Naive thymus-derived CD8-positive, alpha-beta T cell (primary cell): ENCODE data around the gene JARID2. TPM values are rescaled to one million over a fixed set of nuclear protein-coding genes. Genes with fewer than 3 reads are reported as not detected.

Experiments
- ATAC-seq, 2 donors: fragments of 150-1000 bp; cut with Tn5 transposase in 1 of 2; sonication (Bioruptor Pico), chemical (Tn5 transposase) in 1 of 2; 1 replicate in 1 of 2; 2 replicates in 1 of 2; pipeline ENCODE4 v1.10.0; 2021; ENCODE audit warnings: mild to moderate bottlenecking in 2 of 2, moderate library complexity in 2 of 2
- POLR2A ChIA-PET: fragments of 350-600 bp; sonication (Branson Sonifier 250); formaldehyde crosslinking; loops from one replicate; lab custom pipeline; 2021; ENCODE audit warnings: antibody characterized with exemption; lab: Charles Lee
- DNase-seq, 10 donors: peaks; one replicate each; pipeline versions ENCODE4 v3.0.0 to v3.0.0-alpha.2; 2020 to 2022
- H3K27ac Mint-ChIP-seq, 10 donors: one replicate each; pipeline ENCODE4 v1.8.0; 2020 to 2022; ENCODE audit warnings: mild to moderate bottlenecking in 10 of 10, mixed read lengths in 10 of 10, moderate library complexity in 4 of 10, inconsistent platforms in 1 of 10
- H3K27me3 Mint-ChIP-seq, 5 donors: one replicate each; pipeline ENCODE4 v1.8.0; 2021 to 2022; ENCODE audit warnings: mixed read lengths in 5 of 5
- H3K36me3 Mint-ChIP-seq, 3 donors: one replicate each; pipeline ENCODE4 v1.8.0; 2020 to 2022; ENCODE audit warnings: mixed read lengths in 3 of 3, mild to moderate bottlenecking in 2 of 3, inconsistent platforms in 1 of 3
- H3K4me1 Mint-ChIP-seq, 4 donors: one replicate each; pipeline ENCODE4 v1.8.0; 2021 to 2022; ENCODE audit warnings: mixed read lengths in 4 of 4
- H3K4me3 Mint-ChIP-seq, 10 donors: one replicate each; pipeline ENCODE4 v1.8.0; 2020 to 2022; ENCODE audit warnings: mild to moderate bottlenecking in 10 of 10, mixed read lengths in 10 of 10, moderate library complexity in 6 of 10, inconsistent platforms in 1 of 10
- H3K9me3 Mint-ChIP-seq, 9 donors: one replicate each; pipeline ENCODE4 v1.8.0; 2020 to 2022; ENCODE audit warnings: mixed read lengths in 9 of 9, mild to moderate bottlenecking in 3 of 9, inconsistent platforms in 1 of 9, moderate library complexity in 1 of 9
- polyA plus RNA-seq, 3 donors: library from polyadenylated mRNA; unstranded; fragments of 300-500 nt; fragmentation: Illumina TruSeq; gene quantifications; one replicate each; pipeline ENCODE4 v1.2.3, GENCODE V29; 2021
- total RNA-seq, 8 experiments: library from RNA in 2 of 8; stranded (reverse) in 2 of 8; gene quantifications; one replicate each; pipeline ENCODE4 v1.2.3 and lab custom pipeline; 2021 to 2026

Gene JARID2
- total and polyA plus RNA-seq, 5 experiments from 2014 or later = 7.6 to 23.5 (median 11.8) TPM

DNA sequence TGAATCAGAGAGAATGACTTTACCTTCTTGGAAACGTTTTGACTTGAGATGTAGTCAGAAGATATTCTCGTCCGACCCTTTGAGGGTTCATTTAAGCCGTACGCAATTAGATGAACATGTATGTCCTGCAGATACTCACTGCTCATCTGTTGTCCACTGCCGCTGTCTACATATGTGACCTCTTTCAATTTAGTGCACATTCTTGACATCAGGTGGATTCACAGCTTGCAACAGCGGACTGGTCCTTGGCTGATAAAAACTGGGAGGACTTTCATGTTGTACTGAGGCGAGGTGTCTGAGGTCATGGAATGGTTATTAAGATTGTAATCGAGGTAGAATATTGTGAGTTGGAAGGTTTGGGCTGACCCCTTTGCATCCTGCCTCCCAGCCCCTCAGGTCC is 194.2 kb downstream of the JARID2 start:
- POLR2A ChIA-PET = interaction anchor here (0.6 kb wide), 1 partner anchor 94 kb away, joined by 3 read pairs; no protein-coding TSS in a partner anchor
- no peak overlapping the region for H3K4me3 Mint-ChIP-seq
- ATAC-seq = no peak
- no peak for DNase-seq
- no peaks in the 10 kb centered on the region for H3K27me3 Mint-ChIP-seq
- H3K27ac Mint-ChIP-seq = peak overlapping the region in 2 of 10 donors; percentile 51 to 56
- H3K36me3 Mint-ChIP-seq = peaks cover 0 to 3% (median 0%) of the 10 kb centered on the region in 3 donors
- H3K4me1 Mint-ChIP-seq = peaks cover 44 to 88% (median 72%) of the 10 kb centered on the region in 4 donors
- H3K9me3 Mint-ChIP-seq = no peaks in the 10 kb centered on the region

DNA sequence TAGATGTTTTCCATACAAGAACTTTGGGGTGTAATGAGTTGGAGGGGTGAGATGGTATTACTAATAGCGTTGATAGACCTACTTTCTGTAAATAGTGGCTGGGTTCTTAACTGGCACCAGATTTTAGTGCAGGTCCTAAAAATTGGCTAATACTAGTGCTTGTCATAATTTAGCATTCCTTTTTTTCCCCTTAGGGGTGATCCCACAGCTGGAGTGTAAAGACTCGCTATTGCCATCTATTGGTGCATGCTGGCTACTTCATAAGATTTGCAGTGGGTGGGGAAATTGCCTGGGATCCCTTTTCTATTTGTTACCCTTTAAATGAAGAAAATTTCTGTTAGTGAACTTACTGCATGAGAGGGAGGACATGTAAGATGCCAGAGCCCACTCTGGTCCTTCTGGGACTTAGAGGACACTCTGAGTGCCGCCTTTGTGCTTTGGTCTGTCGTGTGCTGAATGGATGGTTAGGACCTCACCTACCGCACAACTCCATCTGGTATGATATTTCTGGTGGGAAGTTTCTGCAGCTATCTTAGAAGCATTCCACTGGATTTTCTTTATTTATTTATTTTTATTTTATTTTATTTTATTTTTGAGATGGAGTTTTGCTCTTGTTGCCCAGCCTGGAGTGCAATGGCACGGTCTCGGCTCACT is 195.5 kb downstream of the JARID2 start:
- POLR2A ChIA-PET = no interaction called here
- peaks cover 48 to 90% (median 77%) of the 10 kb centered on the region in 4 donors for H3K4me1 Mint-ChIP-seq
- DNase-seq (peak in 7 of 10 donors; percentile 14 to 52 (median 39)), ATAC-seq (peak; percentile 53 to 70)
- no peak overlapping the region for H3K4me3 Mint-ChIP-seq
- no peaks in the 10 kb centered on the region for H3K27me3 Mint-ChIP-seq
- H3K27ac Mint-ChIP-seq = peak overlapping the region in 1 of 10 donors; percentile 3
- no peaks in the 10 kb centered on the region for H3K9me3 Mint-ChIP-seq
- peaks cover 0 to 3% (median 0%) of the 10 kb centered on the region in 3 donors for H3K36me3 Mint-ChIP-seq

DNA sequence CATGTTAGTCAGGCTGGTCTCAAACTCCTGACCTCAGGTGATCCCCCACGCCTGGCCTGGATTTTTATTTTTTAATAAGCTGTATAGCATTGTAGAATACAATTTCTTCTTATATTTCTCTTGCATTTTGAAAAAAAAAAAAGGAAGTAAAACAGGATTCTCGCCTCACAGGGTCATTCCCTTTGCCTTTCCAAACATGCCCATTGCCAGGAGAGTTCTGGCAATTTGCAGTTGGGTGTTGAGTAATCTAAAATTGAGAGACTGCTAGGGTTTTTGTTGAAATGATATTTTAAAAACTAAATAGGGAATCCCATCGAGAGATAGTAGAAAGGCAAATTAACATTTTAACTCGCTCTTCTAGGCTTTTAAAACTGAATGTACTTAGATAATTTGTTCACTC is 196.1 kb downstream of the JARID2 start:
- Mint-ChIP-seq H3K27me3 (no peaks in the 10 kb centered on the region), H3K4me3 (no peak overlapping the region), H3K27ac (no peak overlapping the region), H3K9me3 (no peaks in the 10 kb centered on the region), H3K4me1 (peaks cover 47 to 86% (median 76%) of the 10 kb centered on the region in 4 donors), H3K36me3 (peaks cover 0 to 3% (median 0%) of the 10 kb centered on the region in 3 donors)
- POLR2A ChIA-PET = no interaction called here
- DNase-seq = no peak
- ATAC-seq = no peak

DNA sequence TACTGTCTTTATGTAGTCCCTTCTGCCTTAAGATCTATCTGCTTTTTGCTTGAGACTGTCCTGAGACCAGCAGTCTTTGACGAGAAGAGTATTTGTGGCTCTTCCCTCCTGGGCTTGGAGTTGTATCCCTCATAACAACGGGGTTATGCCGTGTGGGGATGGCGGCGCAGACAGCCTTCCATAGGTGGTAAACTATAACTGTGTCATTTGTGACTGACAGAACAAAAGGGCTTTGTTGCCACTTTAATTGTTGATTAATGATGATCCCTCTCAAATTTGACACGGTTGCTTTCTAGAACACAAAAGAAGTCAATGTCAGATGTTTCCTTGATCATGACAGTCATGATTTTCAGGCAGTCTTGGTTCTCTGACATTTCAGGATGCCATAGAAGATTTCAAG is 196.6 kb downstream of the JARID2 start:
- no peak overlapping the region for H3K27ac Mint-ChIP-seq
- POLR2A ChIA-PET = no interaction called here
- peaks cover 0 to 3% (median 0%) of the 10 kb centered on the region in 3 donors for H3K36me3 Mint-ChIP-seq
- no peak for ATAC-seq
- no peak for DNase-seq
- peaks cover 47 to 86% (median 76%) of the 10 kb centered on the region in 4 donors for H3K4me1 Mint-ChIP-seq
- no peaks in the 10 kb centered on the region for H3K9me3 Mint-ChIP-seq
- no peak overlapping the region for H3K4me3 Mint-ChIP-seq
- H3K27me3 Mint-ChIP-seq = no peaks in the 10 kb centered on the region

DNA sequence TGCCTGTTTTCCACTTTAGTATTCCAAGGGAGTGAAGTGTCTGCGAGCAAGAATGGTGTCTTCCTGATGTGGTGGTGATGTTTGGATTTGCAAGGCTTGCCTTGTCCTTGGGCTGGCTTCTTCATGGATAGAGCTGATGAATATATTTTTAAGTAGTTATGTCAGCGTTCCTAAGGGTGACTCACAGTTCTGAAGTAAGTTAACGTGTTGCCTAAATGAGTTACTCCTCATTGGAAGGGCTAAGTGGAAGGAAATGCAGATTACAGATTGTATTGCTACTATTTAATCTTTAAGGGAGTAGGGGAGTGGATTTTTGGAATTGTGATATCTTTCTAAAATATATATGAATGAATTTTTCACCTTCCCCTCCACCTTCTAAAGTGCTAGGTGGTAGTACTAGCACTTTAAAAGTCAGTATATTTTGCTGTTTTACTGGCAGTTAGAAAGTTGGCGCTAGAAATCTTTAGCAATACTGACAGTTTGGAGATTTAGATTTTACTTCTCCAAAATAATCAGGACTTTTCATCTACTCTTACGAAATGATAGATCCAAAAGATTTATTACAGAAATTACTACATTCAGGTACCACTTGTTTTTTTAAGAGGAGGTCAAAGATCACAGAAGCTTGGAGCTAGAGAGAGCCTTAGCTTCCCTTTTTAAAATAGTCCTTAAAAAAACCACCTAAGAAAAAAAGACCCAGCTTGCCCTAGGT is 197.4 kb downstream of the JARID2 start:
- Mint-ChIP-seq H3K27ac (peak overlapping the region in 2 of 10 donors; percentile 9 to 42), H3K4me3 (no peak overlapping the region), H3K36me3 (peaks cover 0 to 3% (median 0%) of the 10 kb centered on the region in 3 donors), H3K9me3 (no peaks in the 10 kb centered on the region), H3K27me3 (no peaks in the 10 kb centered on the region), H3K4me1 (peaks cover 45 to 86% (median 76%) of the 10 kb centered on the region in 4 donors)
- DNase-seq (no peak), ATAC-seq (no peak)
- POLR2A ChIA-PET = no interaction called here

DNA sequence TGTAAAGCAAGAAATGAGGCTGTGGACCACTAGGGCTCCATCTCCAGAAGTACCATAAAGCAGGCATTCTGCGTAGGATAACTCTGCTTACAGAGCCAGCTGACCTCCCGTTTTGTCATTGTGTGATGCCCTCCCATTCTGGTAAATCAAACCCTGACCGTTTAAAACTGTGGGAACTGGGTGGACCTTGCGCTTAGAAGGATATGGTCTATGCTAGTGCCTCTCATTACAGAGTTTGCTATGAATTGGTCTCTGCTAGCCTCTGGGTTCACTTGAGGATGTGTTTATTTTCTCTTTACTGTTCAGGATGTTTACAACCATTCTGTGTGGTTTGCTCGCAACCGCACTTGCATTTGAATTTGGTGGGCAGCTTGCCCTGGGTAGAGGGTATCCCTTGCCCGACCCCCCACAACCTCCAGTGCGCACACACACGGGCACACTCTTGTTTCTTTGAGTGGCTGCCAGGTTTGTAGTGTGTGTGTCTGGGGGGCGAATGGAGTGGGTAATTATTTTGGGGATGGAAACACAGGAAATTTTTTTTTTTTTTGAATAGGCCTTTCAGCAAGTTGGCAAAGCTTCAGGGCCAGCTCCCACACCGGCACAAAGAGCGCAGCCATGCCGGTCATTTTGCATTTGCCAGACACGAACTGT is 198.3 kb downstream of the JARID2 start:
- H3K4me1 Mint-ChIP-seq = peaks cover 36 to 86% (median 71%) of the 10 kb centered on the region in 4 donors
- DNase-seq (no peak), ATAC-seq (no peak)
- POLR2A ChIA-PET = no interaction called here
- peaks cover 0 to 3% (median 0%) of the 10 kb centered on the region in 3 donors for H3K36me3 Mint-ChIP-seq
- H3K4me3 Mint-ChIP-seq = no peak overlapping the region
- peak overlapping the region in 1 of 10 donors; percentile 16 for H3K27ac Mint-ChIP-seq
- H3K9me3 Mint-ChIP-seq = no peaks in the 10 kb centered on the region
- H3K27me3 Mint-ChIP-seq = no peaks in the 10 kb centered on the region

DNA sequence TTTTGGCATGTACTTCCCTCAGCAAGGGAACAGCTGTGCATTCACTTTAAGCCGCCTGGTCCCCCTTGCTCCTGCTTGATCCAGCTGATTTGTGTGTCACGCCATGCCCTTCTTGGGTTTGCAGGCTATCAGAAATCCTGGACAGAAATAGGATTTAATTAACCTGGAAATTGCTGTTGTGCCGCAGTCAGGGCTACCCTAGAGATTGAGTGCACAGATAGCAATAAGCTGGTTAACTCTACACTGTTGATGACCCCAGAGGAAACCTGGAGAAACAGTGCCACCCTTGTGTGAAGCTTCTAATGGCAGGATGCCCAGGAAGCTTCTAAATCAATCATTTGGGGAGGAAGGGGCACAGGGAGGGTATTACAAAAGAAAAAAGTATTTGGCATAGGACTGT is 199.0 kb downstream of the JARID2 start:
- H3K4me1 Mint-ChIP-seq = peaks cover 32 to 83% (median 70%) of the 10 kb centered on the region in 4 donors
- POLR2A ChIA-PET = interaction anchor here (0.5 kb wide), 1 partner anchor 228 kb away, joined by 3 read pairs; no protein-coding TSS in a partner anchor
- peak in 1 of 2 donors; percentile 38 for ATAC-seq
- H3K4me3 Mint-ChIP-seq = peak overlapping the region in 1 of 10 donors; percentile 10
- H3K27ac Mint-ChIP-seq = no peak overlapping the region
- H3K27me3 Mint-ChIP-seq = no peaks in the 10 kb centered on the region
- DNase-seq = peak in 1 of 10 donors; percentile 31
- no peaks in the 10 kb centered on the region for H3K9me3 Mint-ChIP-seq
- peaks cover 0 to 3% (median 0%) of the 10 kb centered on the region in 3 donors for H3K36me3 Mint-ChIP-seq

DNA sequence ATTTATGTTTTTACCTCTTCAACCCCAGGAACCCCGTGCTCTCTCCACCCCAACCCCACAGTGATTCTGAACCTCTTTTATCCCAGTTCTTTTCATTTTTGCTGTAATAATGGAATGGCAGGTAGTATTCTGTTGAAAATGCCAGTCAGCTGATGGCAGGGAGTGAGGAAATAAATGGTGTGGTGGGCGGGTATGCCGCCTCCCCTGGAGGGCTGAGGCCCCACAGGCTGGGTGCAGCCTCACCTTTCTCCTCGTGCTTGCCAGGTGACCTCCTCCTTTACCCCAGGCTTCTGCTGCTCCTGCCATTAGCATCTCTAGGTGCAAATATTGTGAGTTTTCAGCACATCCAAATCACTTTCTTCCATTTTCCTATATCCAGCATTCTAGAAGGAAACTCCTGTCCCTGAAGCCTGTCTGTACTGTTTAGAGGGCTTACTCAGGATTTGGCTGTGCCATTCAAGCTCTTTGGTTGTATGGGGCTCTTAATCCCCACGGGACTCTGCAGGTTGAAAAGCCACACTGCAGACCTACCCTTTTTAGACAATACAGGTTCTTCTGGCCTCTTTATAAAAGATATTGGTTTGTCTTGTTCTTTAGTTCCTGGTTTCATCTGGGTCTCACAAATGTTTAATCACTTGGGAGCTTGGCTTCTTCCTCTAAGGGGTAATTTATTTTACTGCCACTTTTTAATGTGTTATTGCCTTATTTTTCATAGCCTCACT is 201.8 kb downstream of the JARID2 start:
- no peaks in the 10 kb centered on the region for H3K9me3 Mint-ChIP-seq
- H3K27ac Mint-ChIP-seq = peak overlapping the region in 8 of 10 donors; percentile 15 to 71 (median 53)
- H3K4me1 Mint-ChIP-seq = peaks cover 44 to 84% (median 78%) of the 10 kb centered on the region in 4 donors
- ATAC-seq (no peak), DNase-seq (no peak)
- H3K4me3 Mint-ChIP-seq = peak overlapping the region in 1 of 10 donors; percentile 11
- H3K27me3 Mint-ChIP-seq = no peaks in the 10 kb centered on the region
- POLR2A ChIA-PET = no interaction called here
- peaks cover 0 to 8% (median 0%) of the 10 kb centered on the region in 3 donors for H3K36me3 Mint-ChIP-seq

DNA sequence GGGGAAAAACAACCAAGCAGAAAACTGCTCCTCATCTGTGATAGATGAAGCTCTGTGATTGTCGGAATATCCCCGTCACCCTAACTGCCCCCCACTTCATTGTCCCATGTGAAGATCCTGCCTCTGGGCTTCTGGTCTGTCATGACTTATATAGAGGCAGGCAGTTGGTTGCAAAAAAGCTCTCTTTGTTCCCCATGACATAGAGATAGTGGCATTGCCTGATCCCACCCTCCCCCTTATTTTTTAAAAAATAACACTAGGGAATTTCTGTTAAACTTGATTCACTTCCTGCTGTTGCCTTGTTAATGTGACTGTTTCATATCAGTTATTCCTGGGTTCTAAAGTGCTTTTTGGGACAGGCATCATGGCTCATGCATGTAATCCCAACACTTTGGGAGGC is 203.1 kb downstream of the JARID2 start:
- Mint-ChIP-seq H3K4me1 (peaks cover 46 to 86% (median 81%) of the 10 kb centered on the region in 4 donors), H3K27ac (peak overlapping the region in 2 of 10 donors; percentile 71), H3K27me3 (no peaks in the 10 kb centered on the region), H3K36me3 (peaks cover 0 to 16% (median 7%) of the 10 kb centered on the region in 3 donors), H3K4me3 (no peak overlapping the region), H3K9me3 (no peaks in the 10 kb centered on the region)
- POLR2A ChIA-PET = interaction anchor here (0.6 kb wide), 1 partner anchor 539 kb away, joined by 3 read pairs; no protein-coding TSS in a partner anchor
- no peak for DNase-seq
- ATAC-seq = no peak

DNA sequence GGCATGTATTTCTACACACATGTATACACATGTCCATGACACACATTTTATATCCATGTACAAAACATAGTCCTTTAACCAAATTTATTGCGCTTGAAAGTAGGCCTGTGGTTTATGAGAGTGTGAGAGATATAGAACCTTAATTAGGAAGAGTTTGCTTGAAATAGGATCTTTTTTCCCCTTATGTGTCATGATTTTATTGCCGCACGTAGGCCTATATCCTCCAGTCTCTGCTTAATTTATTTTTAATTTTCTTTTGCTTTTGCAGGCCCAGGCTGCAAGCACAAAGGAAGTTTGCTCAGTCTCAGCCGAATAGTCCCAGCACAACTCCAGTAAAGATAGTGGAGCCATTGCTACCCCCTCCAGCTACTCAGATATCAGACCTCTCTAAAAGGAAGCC is 205.9 kb downstream of the JARID2 start:
- ATAC-seq = peak in 1 of 2 donors; percentile 18
- peaks cover 41 to 78% (median 70%) of the 10 kb centered on the region in 4 donors for H3K4me1 Mint-ChIP-seq
- H3K9me3 Mint-ChIP-seq = no peaks in the 10 kb centered on the region
- H3K27me3 Mint-ChIP-seq = no peaks in the 10 kb centered on the region
- POLR2A ChIA-PET = no interaction called here
- peak overlapping the region; percentile 23 to 69 (median 63) for H3K4me3 Mint-ChIP-seq
- no peak for DNase-seq
- H3K27ac Mint-ChIP-seq = peak overlapping the region; percentile 58 to 91 (median 83)
- peaks cover 0 to 33% (median 16%) of the 10 kb centered on the region in 3 donors for H3K36me3 Mint-ChIP-seq

DNA sequence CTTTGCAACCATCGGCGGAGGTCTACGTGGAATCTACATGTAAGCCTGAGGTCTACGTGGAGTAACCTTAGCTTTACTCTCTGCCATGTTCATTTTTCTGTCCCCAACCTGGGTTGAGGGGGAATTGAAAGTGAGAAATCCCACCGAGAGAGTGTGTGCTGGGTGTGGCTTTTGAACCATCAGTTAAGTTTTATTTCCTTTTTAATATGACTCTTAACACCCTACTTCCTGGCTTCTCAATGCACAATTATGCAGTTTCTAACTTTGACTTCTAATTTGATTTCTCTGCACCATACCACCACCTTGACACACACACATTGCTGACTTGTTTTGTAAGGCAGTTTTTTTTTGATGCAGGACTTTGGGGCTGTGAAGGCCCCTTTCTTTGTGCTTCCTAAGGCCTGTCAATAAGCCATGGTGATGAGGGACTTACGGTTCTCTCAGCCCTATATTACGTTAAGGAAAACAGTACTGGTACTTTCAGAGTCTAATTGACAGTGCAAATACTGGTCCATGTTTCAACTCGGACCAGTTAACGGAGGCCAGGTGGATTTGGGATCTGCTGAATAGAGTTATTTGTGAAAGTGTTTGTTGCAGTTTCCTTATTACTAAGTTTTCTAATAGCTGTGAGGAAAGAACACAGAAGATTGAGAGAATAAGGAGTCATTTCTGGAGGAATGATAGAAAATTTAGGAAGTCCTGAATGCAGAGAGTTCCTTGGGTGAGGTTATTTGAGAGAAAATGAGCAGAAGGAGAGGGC is 206.5 kb downstream of the JARID2 start:
- DNase-seq (no peak), ATAC-seq (peak in 1 of 2 donors; percentile 45)
- H3K27ac Mint-ChIP-seq = peak overlapping the region; percentile 58 to 91 (median 83)
- H3K4me3 Mint-ChIP-seq = peak overlapping the region; percentile 23 to 69 (median 63)
- peaks cover 37 to 77% (median 69%) of the 10 kb centered on the region in 4 donors for H3K4me1 Mint-ChIP-seq
- no peaks in the 10 kb centered on the region for H3K9me3 Mint-ChIP-seq
- POLR2A ChIA-PET = no interaction called here
- peaks cover 0 to 36% (median 19%) of the 10 kb centered on the region in 3 donors for H3K36me3 Mint-ChIP-seq
- no peaks in the 10 kb centered on the region for H3K27me3 Mint-ChIP-seq
